ENCODE data around the gene CPA1. TPM values are rescaled to one million over a fixed set of nuclear protein-coding genes. Genes with fewer than 3 reads are reported as not detected.

CPA1 gene
- total and polyA plus RNA-seq, 7 donors = 0.18 to 4.6 (median 1.0) TPM

GRCh38 chr7:130346941-130347340 is 33.4 kb upstream of the CPA1 start:
- Histone ChIP-seq H3K9me3 (peaks cover 4% of the 10 kb centered on the region), H3K4me1 (no peaks in the 10 kb centered on the region), H3K36me3 (ENCODE audit: insufficient read depth in 1 of 2, low read depth in 1 of 2) (no peaks in the 10 kb centered on the region), H3K27me3 (ENCODE audit: insufficient read depth in 3 of 3, low read length in 2 of 3) (peaks cover 0 to 7% (median 2%) of the 10 kb centered on the region in 3 donors), H3K4me3 (no peak overlapping the region), H3K27ac (no peak overlapping the region)
- intact Hi-C loops (cut with DNase I) = no loop called here
- WGBS, 3 donors = 81 to 88% (median 87%) methylated on average over 12 of the region's 12 CpGs
- no peak for ATAC-seq
- no peak for DNase-seq
- TF ChIP-seq, protein P1, sequence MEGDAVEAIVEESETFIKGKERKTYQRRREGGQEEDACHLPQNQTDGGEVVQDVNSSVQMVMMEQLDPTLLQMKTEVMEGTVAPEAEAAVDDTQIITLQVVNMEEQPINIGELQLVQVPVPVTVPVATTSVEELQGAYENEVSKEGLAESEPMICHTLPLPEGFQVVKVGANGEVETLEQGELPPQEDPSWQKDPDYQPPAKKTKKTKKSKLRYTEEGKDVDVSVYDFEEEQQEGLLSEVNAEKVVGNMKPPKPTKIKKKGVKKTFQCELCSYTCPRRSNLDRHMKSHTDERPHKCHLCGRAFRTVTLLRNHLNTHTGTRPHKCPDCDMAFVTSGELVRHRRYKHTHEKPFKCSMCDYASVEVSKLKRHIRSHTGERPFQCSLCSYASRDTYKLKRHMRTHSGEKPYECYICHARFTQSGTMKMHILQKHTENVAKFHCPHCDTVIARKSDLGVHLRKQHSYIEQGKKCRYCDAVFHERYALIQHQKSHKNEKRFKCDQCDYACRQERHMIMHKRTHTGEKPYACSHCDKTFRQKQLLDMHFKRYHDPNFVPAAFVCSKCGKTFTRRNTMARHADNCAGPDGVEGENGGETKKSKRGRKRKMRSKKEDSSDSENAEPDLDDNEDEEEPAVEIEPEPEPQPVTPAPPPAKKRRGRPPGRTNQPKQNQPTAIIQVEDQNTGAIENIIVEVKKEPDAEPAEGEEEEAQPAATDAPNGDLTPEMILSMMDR (IDR thresholded peaks at IDR 0.05) = no peak

GRCh38 chr7:130349911-130350782 is 30.1 kb upstream of the CPA1 start:
- Histone ChIP-seq H3K36me3 (ENCODE audit: insufficient read depth in 1 of 2, low read depth in 1 of 2) (no peaks in the 10 kb centered on the region), H3K4me3 (no peak overlapping the region), H3K27me3 (ENCODE audit: insufficient read depth in 3 of 3, low read length in 2 of 3) (peaks cover 0 to 19% (median 2%) of the 10 kb centered on the region in 3 donors), H3K27ac (peak overlapping the region; percentile 23), H3K9me3 (no peaks in the 10 kb centered on the region), H3K4me1 (no peaks in the 10 kb centered on the region)
- TF ChIP-seq, protein P1 (IDR thresholded peaks at IDR 0.05) = no peak
- ATAC-seq (peak in 1 of 4 donors; percentile 22), DNase-seq (no peak)
- intact Hi-C loops (cut with DNase I) = loop anchor here in 1 of 2 donors (10.0 kb wide), 1 partner anchor 75 kb away; no protein-coding TSS in a partner anchor
- WGBS, 3 donors = 59 to 65% (median 62%) methylated on average over 15 to 16 of the region's 16 CpGs

- intact Hi-C loops (cut with DNase I) = loop anchor here in 1 of 2 donors (10.0 kb wide), 1 partner anchor 76 kb away; no protein-coding TSS in a partner anchor
- TF ChIP-seq, protein P1 (IDR thresholded peaks at IDR 0.05) = no peak
- peak in 2 of 4 donors; percentile 14 to 23 for ATAC-seq
These were observed 29.1 kb upstream of the CPA1 start for GRCh38 chr7:130350945-130351790.

GRCh38 chr7:130351791-130352090 is 28.6 kb upstream of the CPA1 start:
- DNase-seq (no peak), ATAC-seq (no peak)
- H3K9me3 ChIP-seq = no peaks in the 10 kb centered on the region
- WGBS, 3 donors = 38 to 47% (median 45%) methylated on average over 6 of the region's 6 CpGs
- no peak overlapping the region for H3K27ac ChIP-seq
- H3K4me1 ChIP-seq = no peaks in the 10 kb centered on the region
- intact Hi-C loops (cut with DNase I) = loop anchor here in 1 of 2 donors (10.0 kb wide), 1 partner anchor 77 kb away; no protein-coding TSS in a partner anchor
- TF ChIP-seq, protein P1 (IDR thresholded peaks at IDR 0.05) = no peak
- peaks cover 0 to 19% (median 2%) of the 10 kb centered on the region in 3 donors for H3K27me3 ChIP-seq (ENCODE audit: insufficient read depth in 3 of 3, low read length in 2 of 3)
- no peak overlapping the region for H3K4me3 ChIP-seq
- no peaks in the 10 kb centered on the region for H3K36me3 ChIP-seq (ENCODE audit: insufficient read depth in 1 of 2, low read depth in 1 of 2)

More at GRCh38 chr7:130350945-130351790, 29.1 kb upstream of the CPA1 start:
- Histone ChIP-seq H3K27ac (peak overlapping the region; percentile 23), H3K36me3 (ENCODE audit: insufficient read depth in 1 of 2, low read depth in 1 of 2) (no peaks in the 10 kb centered on the region), H3K4me3 (no peak overlapping the region), H3K27me3 (ENCODE audit: insufficient read depth in 3 of 3, low read length in 2 of 3) (peaks cover 0 to 19% (median 2%) of the 10 kb centered on the region in 3 donors), H3K4me1 (no peaks in the 10 kb centered on the region), H3K9me3 (no peaks in the 10 kb centered on the region)
- no peak for DNase-seq
- WGBS, 3 donors = 23 to 31% (median 24%) methylated on average over 20 of the region's 20 CpGs

Data from psoas muscle (tissue), 8 donors.